ENCODE measurements around the gene DCX.

DCX gene

GRCh38 chrX:111319451-111319850, 92.5 kb downstream of the DCX start:
- no peak for FAIRE-seq
- DNase-seq (ENCODE audit: insufficient read length, low spot score), result no peak

GRCh38 chrX:111318901-111319300, 93.1 kb downstream of the DCX start:
- DNase-seq (ENCODE audit: insufficient read length, low spot score), result no peak
- no peak for FAIRE-seq

- DNase-seq (ENCODE audit: insufficient read length, low spot score) (no peak), FAIRE-seq (no peak)
Measured at GRCh38 chrX:111309083-111309482, 102.9 kb downstream of the DCX start.

- DNase-seq (ENCODE audit: insufficient read length, low spot score), result no peak
Measured at GRCh38 chrX:111308039-111308438, 104.0 kb downstream of the DCX start.

DNA sequence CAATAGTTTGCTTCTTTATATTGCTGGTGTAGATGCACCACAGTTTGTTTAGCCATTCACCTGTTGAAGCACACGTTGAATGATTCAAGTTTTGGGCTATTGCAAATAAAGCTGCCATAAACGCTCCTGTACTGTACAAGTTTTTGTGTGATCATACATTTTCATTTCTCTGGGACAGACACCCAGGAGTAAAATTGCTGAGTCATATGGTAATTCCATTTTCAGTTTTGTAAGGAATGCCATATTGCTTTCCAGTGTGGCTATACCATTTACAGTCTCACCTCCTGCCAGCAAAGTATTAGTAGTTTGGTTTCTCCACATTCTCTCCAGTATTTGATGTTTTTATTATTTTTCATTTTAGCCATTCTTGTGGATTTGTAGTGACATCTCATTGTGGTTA, 109.7 kb downstream of the DCX start:
- no peak for FAIRE-seq
- no peak for DNase-seq (ENCODE audit: insufficient read length, low spot score)

More at GRCh38 chrX:111308039-111308438, 104.0 kb downstream of the DCX start:
- FAIRE-seq, result no peak

GRCh38 chrX:111288841-111289240, 123.2 kb downstream of the DCX start:
- DNase-seq (ENCODE audit: insufficient read length, low spot score), result no peak
- no peak for FAIRE-seq

DNA sequence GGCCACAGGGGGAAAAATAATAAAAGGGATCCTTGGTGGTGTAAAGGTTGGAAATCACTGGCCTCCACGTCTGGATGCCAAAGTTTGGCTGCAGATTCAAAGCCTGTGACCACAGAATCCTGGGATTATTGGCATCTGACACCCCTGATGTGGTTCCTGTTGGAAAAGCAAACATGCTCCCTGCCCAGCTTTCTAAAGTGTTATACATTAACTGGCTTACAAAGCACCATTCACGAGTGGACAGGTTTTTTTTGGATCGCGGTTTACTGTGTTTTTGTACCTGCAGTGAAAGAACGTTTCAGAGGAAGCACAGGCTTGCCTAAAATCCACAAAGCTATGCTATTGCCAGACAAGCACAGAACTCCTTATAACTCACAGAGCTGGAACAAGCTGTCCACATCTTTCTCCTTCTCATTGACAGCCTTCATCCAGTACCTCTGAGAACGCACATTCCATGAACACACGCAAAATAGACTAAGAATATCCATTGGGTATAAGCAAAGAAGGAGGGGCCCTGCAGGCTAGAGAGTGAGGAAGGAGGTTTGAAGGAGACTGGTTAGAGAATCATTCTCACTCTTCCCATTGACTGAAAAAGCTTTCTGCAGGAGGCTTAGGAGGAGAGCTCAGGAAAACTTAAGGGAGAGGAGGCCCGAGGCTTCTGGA, 127.2 kb downstream of the DCX start:
- DNase-seq (ENCODE audit: insufficient read length, low spot score), result no peak
- no peak for FAIRE-seq

DNA sequence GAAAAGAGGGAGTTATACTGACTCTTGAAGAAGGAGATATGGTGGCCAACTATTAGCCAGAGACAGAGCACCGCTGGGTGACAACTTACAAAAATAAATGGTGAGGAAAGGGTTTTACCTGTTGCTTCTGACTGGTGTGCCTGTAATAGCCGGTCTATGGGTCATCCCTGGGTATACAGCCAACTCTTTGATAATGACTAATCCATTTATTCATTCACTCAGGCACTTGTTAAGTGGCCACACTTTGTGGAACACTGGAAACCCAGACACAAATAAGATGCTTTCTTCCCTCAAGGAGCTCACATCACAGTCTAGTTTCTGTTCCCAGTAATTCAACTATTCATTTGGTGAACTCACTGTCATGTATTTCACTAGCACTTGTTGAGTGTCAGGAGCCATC, 128.5 kb downstream of the DCX start:
- no peak for DNase-seq (ENCODE audit: insufficient read length, low spot score)
- no peak for FAIRE-seq

DNA sequence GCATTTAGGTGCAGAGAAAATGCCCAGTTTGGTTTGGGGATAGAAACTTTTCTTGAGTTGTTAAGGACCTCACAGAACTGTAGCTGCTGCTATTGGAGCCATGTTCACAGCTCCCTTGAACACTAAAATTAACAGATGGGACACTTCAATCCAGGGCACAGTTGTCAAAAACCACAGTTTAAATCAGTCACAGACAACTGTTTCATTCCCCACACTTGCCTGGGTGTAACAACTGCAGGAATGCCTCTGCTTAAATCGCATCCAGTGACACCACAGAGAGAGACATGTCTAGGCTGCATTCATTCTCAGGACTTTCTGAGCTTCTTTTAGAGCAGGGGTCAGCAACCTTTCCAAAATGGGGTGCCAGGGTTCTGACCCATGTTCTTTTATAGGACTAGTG, 129.0 kb downstream of the DCX start:
- FAIRE-seq (no peak), DNase-seq (ENCODE audit: insufficient read length, low spot score) (no peak)

DNA sequence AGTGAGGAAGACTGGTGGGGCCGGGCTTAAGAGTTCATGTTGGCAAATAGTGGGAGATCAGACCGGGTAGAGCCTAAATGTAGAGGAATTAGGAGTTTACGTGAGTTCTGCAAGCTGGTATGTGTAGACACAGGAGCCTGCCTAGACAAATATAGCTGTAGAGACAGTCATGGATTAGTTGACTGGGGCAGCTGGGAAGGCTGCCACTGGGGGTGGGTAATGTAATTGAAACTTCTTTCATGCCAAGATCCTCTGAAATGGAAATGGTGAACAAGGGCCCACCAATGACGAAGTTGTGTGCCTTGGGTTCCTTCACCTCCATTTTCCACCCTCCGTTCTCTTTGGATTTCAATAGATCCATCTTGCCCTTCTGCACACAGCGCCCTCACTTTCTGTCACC, 129.9 kb downstream of the DCX start:
- no peak for DNase-seq (ENCODE audit: insufficient read length, low spot score)
- no peak for FAIRE-seq

GRCh38 chrX:111270339-111270738, 141.7 kb downstream of the DCX start, which contains the start of gene CAPN6:
CAPN6 (minus strand) TSS chrX:111270483; CDS start chrX:111263936, 6,547 bp downstream.
- FAIRE-seq (no peak), DNase-seq (ENCODE audit: insufficient read length, low spot score) (no peak)

GRCh38 chrX:111268506-111268905, 143.5 kb downstream of the DCX start:
- DNase-seq (ENCODE audit: insufficient read length, low spot score) (no peak), FAIRE-seq (no peak)

DNA sequence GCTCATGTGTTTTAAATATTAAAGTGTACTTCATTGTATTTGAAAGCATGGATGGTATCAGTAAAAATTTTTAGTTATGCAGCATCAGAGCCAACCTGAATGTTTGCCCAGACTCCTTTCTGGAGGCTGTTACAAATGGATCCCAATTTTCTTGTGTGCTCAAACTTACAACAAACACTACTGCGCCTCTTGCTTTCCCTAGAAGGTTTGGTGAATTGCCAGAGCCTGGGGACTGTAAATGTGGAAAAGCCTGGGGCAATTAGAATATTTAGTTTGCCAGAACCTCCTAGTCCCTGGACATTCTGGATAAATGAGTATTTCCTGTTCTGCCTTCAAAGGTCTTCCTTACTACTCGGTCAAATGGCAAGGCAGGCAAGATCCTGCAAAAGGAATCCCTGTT, 146.5 kb downstream of the DCX start:
- DNase-seq (ENCODE audit: insufficient read length, low spot score), result no peak
- no peak for FAIRE-seq

DNA sequence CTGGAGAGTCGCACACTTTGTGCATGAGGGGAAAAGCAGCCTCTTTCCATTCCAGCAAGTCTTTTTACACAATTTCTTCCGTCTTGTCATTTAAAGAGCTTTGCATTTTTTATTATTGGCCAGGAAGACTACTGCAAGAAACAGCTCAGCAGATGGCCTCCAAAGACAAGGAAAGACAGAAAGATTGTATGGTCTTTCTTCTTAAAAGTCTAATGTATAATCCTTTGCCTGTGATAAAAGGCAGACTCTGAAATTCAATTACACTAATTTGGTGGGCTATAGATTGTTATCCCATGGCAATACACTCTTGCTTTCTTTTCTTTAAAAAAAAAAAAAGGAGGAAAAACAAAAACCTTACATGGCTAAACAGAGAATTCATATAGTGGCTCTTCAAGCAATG, 147.6 kb downstream of the DCX start:
- peak; percentile 14 for FAIRE-seq
- no peak for DNase-seq (ENCODE audit: insufficient read length, low spot score)

GRCh38 chrX:111262086-111262485, 149.9 kb downstream of the DCX start:
- DNase-seq (ENCODE audit: insufficient read length, low spot score), result no peak
- FAIRE-seq, result no peak

- no peak for DNase-seq (ENCODE audit: insufficient read length, low spot score)
- FAIRE-seq, result no peak
Measured at GRCh38 chrX:111260451-111260850, 151.5 kb downstream of the DCX start.

GRCh38 chrX:111259559-111259958, 152.4 kb downstream of the DCX start:
- DNase-seq (ENCODE audit: insufficient read length, low spot score) (no peak), FAIRE-seq (no peak)

GRCh38 chrX:111257733-111258132, 154.3 kb downstream of the DCX start:
- DNase-seq (ENCODE audit: insufficient read length, low spot score) (no peak), FAIRE-seq (no peak)

DNA sequence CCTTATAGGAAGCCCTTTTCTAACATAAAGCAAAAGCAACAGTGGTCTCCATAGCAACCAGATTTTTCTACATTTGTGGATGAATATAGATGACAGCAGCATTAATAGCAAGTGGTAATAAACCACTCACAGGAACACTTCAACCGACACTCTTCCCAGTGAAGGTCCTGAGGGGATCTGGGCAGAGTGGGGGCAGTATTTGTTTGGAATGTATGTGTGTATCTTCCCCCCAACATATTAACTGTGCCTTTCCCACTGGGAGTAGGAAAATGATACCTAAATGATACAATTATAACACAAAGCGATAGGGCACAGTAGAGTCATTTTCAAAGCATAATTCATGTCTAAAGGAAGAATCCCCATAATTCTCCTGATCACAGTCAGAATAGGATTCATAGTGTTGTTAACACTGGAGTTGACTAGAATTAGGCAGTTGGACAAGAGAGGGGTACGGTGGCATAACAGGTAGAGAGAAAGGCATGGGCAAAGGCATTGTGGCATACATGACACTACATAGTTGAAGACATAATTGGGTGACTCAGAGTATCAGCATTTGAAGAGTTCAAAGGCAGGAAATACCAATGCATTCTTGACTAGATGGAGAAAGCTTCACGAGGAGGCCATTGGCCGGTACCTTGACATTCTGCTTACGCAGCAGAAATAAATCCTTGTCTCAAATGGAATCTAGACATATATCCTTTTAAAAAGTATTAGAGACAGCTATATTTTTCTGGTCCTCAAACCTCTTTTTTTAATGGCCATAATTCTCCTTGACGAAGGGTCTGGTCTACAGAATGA, 156.9 kb downstream of the DCX start:
- no peak for FAIRE-seq
- no peak for DNase-seq (ENCODE audit: insufficient read length, low spot score)

DNA sequence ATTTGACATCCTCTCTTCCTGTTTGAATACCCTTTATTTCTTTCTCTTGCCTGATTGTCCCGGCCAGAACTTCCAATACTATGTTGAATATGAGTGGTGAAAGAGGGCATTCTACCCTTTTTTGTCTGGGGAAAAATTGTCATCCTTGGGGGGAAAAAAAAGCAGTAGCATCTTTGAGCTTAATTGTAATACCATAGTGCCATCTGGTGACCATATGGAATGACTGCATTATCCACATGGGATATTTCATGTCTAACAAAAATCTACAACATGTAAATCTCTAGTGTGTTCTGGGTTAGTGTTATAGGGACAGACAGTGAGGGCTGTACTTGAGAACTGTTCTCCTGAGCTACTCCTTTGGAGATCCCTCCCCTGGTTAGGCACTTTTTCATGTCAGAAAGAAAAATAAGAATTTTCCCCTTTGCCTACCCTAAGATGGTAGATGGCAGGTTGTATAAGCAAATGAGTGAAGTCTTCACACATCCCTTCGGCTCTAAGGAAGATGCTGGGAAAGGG, 167.7 kb downstream of the DCX start:
- no peak for DNase-seq (ENCODE audit: insufficient read length, low spot score)
- FAIRE-seq, result no peak

All from GM19239 (cell line).